ENCODE results near the gene DEPDC1. TPM values are rescaled to one million over a fixed set of nuclear protein-coding genes. Genes with fewer than 3 reads are reported as not detected.

DEPDC1 gene
- total RNA-seq, 4 donors from 2014 or later = 1.7 to 2.8 (median 2.7) TPM; not detected in 1

DNA sequence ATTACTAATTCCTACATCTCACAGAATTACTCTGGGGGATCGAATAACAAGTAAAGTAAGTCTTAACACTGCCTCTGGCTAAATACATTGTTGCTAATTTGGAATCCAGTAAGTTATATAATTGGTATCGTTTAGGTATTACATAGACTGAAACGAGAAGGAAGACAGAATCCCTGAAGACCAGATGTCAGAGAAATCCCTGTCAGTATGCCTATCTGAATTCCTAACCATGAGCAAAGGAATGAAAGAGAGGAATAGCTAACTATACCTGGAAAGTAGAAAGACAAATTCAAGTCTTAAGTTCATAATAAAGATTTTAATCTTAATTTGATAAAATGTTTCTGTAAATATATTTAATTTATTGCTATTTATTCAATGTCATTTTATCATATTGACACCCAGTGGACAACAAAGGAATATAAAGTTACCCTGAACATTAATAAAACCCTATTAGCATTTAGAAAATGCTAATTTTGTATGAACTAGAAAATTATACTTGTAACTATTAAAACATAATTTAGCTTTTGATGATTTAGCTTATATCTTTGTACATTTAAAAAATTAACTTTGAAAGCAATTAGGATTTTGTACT is 11.4 kb downstream of the DEPDC1 start:
- Histone ChIP-seq H3K36me3 (no peaks in the 10 kb centered on the region), H3K9me3 (no peaks in the 10 kb centered on the region), H3K27ac (no peak overlapping the region), H3K4me3 (no peak overlapping the region), H3K27me3 (no peaks in the 10 kb centered on the region), H3K4me1 (no peaks in the 10 kb centered on the region)
- intact Hi-C loops (cut with DNase I; ENCODE audit: low total_unique reads) (no loop called here), in situ Hi-C loops (cut with MboI; ENCODE audit: low pct_ligation_motif_present in 1 of 4, low pct_unique_long_range_greater_than_20kb in 1 of 4, low sequenced_read_pairs in 3 of 4) (no loop called here)
- no peak for DNase-seq
- TF ChIP-seq CTCF (IDR thresholded peaks at IDR 0.05) = no peak
- TF ChIP-seq POLR2A (IDR thresholded peaks at IDR 0.05) = no peak
- no peak for TF ChIP-seq POLR2AphosphoS5 (IDR thresholded peaks at IDR 0.05)
- TF ChIP-seq EP300 (IDR thresholded peaks at IDR 0.05; ENCODE audit: low read depth) = no peak
- 86 to 95% methylated on average over 2 to 3 of the region's 3 CpGs for WGBS, 2 donors (ENCODE audit: low coverage in 1 of 2)

- DNase-seq = peak; percentile 11
- Histone ChIP-seq H3K4me1 (no peaks in the 10 kb centered on the region), H3K27ac (no peak overlapping the region), H3K9me3 (no peaks in the 10 kb centered on the region), H3K4me3 (no peak overlapping the region), H3K27me3 (no peaks in the 10 kb centered on the region), H3K36me3 (no peaks in the 10 kb centered on the region)
- TF ChIP-seq CTCF (IDR thresholded peaks at IDR 0.05) (no peak), POLR2A (IDR thresholded peaks at IDR 0.05) (no peak), EP300 (IDR thresholded peaks at IDR 0.05; ENCODE audit: low read depth) (no peak), POLR2AphosphoS5 (IDR thresholded peaks at IDR 0.05) (no peak)
- in situ Hi-C loops (cut with MboI; ENCODE audit: low pct_ligation_motif_present in 1 of 4, low pct_unique_long_range_greater_than_20kb in 1 of 4, low sequenced_read_pairs in 3 of 4) = no loop called here
- WGBS, 2 donors (ENCODE audit: low coverage in 1 of 2) = 57 to 92% methylated on average over 1 of the region's 1 CpG
- intact Hi-C loops (cut with DNase I; ENCODE audit: low total_unique reads) = no loop called here
These were observed 12.3 kb downstream of the DEPDC1 start for GRCh38 chr1:68484618-68485017.

DNA sequence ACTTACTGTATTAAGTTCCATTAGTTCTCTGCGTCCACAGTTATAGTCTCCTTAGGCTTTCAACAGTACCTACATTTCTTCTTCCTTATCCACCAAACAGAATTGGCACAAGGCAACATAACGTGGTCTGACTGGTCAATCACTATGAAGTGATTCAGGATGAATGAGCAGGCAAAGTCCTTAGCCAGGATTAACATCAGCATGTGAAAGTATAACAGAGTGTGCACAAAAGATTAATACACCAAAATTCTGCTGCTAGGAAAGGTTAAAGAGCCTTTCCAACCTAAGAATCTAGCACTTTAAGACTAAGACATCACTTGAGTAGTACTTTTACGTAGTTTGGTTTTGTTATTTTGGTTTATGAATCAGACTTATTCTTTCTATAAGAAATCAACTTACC is 15.8 kb downstream of the DEPDC1 start:
- Histone ChIP-seq H3K4me3 (no peak overlapping the region), H3K36me3 (no peaks in the 10 kb centered on the region), H3K4me1 (no peaks in the 10 kb centered on the region), H3K9me3 (no peaks in the 10 kb centered on the region), H3K27ac (no peak overlapping the region), H3K27me3 (no peaks in the 10 kb centered on the region)
- intact Hi-C loops (cut with DNase I; ENCODE audit: low total_unique reads) (no loop called here), in situ Hi-C loops (cut with MboI; ENCODE audit: low pct_ligation_motif_present in 1 of 4, low pct_unique_long_range_greater_than_20kb in 1 of 4, low sequenced_read_pairs in 3 of 4) (no loop called here)
- no peak for DNase-seq
- no peak for TF ChIP-seq POLR2A (IDR thresholded peaks at IDR 0.05)
- no peak for TF ChIP-seq CTCF (IDR thresholded peaks at IDR 0.05)
- no peak for TF ChIP-seq EP300 (IDR thresholded peaks at IDR 0.05; ENCODE audit: low read depth)
- TF ChIP-seq POLR2AphosphoS5 (IDR thresholded peaks at IDR 0.05) = no peak
- WGBS, 2 donors (ENCODE audit: low coverage in 1 of 2) = 94 to 98% methylated on average over 3 of the region's 3 CpGs

GRCh38 chr1:68479501-68479900 is 17.4 kb downstream of the DEPDC1 start:
- H3K9me3 ChIP-seq = no peaks in the 10 kb centered on the region
- no peaks in the 10 kb centered on the region for H3K4me1 ChIP-seq
- no peak overlapping the region for H3K4me3 ChIP-seq
- no peak for TF ChIP-seq POLR2A (IDR thresholded peaks at IDR 0.05)
- no peak for TF ChIP-seq EP300 (IDR thresholded peaks at IDR 0.05; ENCODE audit: low read depth)
- TF ChIP-seq POLR2AphosphoS5 (IDR thresholded peaks at IDR 0.05) = no peak
- no peak for TF ChIP-seq CTCF (IDR thresholded peaks at IDR 0.05)
- DNase-seq = no peak
- no peak overlapping the region for H3K27ac ChIP-seq
- no peaks in the 10 kb centered on the region for H3K36me3 ChIP-seq
- no peaks in the 10 kb centered on the region for H3K27me3 ChIP-seq
- 96 to 100% methylated on average over 1 to 2 of the region's 2 CpGs for whole genome bisulfite sequencing, 2 donors (ENCODE audit: low coverage in 1 of 2)
- intact Hi-C loops (cut with DNase I; ENCODE audit: low total_unique reads) = no loop called here
- in situ Hi-C loops (cut with MboI; ENCODE audit: low pct_ligation_motif_present in 1 of 4, low pct_unique_long_range_greater_than_20kb in 1 of 4, low sequenced_read_pairs in 3 of 4) = no loop called here

Data from transverse colon (tissue), 4 donors.